A673 (cell line): Measurements from ENCODE around the gene ADGRB2. TPM values are rescaled to one million over a fixed set of nuclear protein-coding genes. Genes with fewer than 3 reads are reported as not detected.

Source experiments
- BruUV-seq: library from RNA; stranded (reverse); fragments of 400-500 nt; replicated peaks from 2 replicates; lab custom pipeline; 2021; lab: Mats Ljungman, UMichigan
- CTCF ChIA-PET: fragments of 300-600 bp; sonication (Branson Sonifier 250); formaldehyde crosslinking; loops from one replicate; lab custom pipeline; 2022; ENCODE audit warnings: antibody characterized with exemption; lab: Charles Lee
- POLR2A ChIA-PET: fragments of 300-600 bp; sonication (Branson Sonifier 250); formaldehyde crosslinking; loops from one replicate; lab custom pipeline; 2022; ENCODE audit warnings: antibody characterized with exemption; ENCODE audit not compliant: low non-redundant PET; lab: Charles Lee
- DNase-seq: peaks from one replicate; pipeline ENCODE4 v3.0.0-alpha.2; 2015; ENCODE audit warnings: low spot score
- H3K27ac ChIP-seq: fragments of 200-600 bp; sonication (generic); 2 replicates; pipeline ENCODE4 v1.5.1; 2016; ENCODE audit warnings: mixed run types, low read depth, mild to moderate bottlenecking, mixed read lengths, antibody characterized with exemption, low read length; ENCODE audit not compliant: poor library complexity, severe bottlenecking
- H3K27me3 ChIP-seq: fragments of 200-600 bp; sonication (generic); replicated peaks from 2 replicates; pipeline ENCODE4 v1.6.1; 2017; ENCODE audit warnings: mixed run types, low read depth, mild to moderate bottlenecking, mixed read lengths, antibody characterized with exemption, low read length; ENCODE audit not compliant: insufficient read depth, poor library complexity
- H3K36me3 ChIP-seq: fragments of 200-600 bp; sonication (generic); 2 replicates; pipeline ENCODE4 v1.6.1; 2016; ENCODE audit warnings: mixed run types, mild to moderate bottlenecking, mixed read lengths, antibody characterized with exemption, low read length; ENCODE audit not compliant: insufficient read depth, poor library complexity, severe bottlenecking
- H3K4me1 ChIP-seq: fragments of 200-600 bp; sonication (generic); 2 replicates; pipeline ENCODE4 v1.6.1; 2017; ENCODE audit warnings: mixed run types, mild to moderate bottlenecking, mixed read lengths, antibody characterized with exemption, low read length; ENCODE audit not compliant: insufficient read depth, poor library complexity, severe bottlenecking
- H3K4me3 ChIP-seq: fragments of 200-600 bp; sonication (generic); 2 replicates; pipeline ENCODE4 v1.5.1; 2016; ENCODE audit warnings: low read depth, mixed run types, mild to moderate bottlenecking, mixed read lengths, low read length; ENCODE audit not compliant: poor library complexity, severe bottlenecking
- H3K9me3 ChIP-seq: fragments of 200-600 bp; sonication (generic); 2 replicates; pipeline ENCODE4 v1.6.1; 2016; ENCODE audit warnings: mixed run types, low read depth, mild to moderate bottlenecking, mixed read lengths, antibody characterized with exemption, low read length; ENCODE audit not compliant: poor library complexity, severe bottlenecking
- EZH2 ChIP-seq: fragments of 200-600 bp; sonication (generic); IDR thresholded peaks from 2 replicates; pipeline ENCODE4 v1.6.1; 2017; ENCODE audit warnings: borderline replicate concordance, low read depth, mild to moderate bottlenecking, mixed read lengths, antibody characterized with exemption, low read length; ENCODE audit not compliant: poor library complexity, severe bottlenecking
- intact Hi-C: fragments of 100-400 bp; cut with micrococcal nuclease; formaldehyde crosslinking; loops from one replicate; pipeline ENCODE4 v1.10.0; 2022; ENCODE audit not compliant: unreplicated experiment
- total RNA-seq: library from RNA; stranded (reverse); gene quantifications from 2 replicates; pipeline ENCODE4 v1.2.3, GENCODE V29; 2021
- TF ChIP-seq, protein P1 (sequence below): fragments of 300-800, 200-600 bp; sonication (generic); conservative IDR thresholded peaks from 2 replicates; pipeline ENCODE4 v1.5.1; 2017; ENCODE audit warnings: low read depth, mild to moderate bottlenecking, antibody characterized with exemption, low read length, moderate library complexity, mixed read lengths

Gene ADGRB2
- total RNA-seq, 1 experiment from 2014 or later: 5.9 TPM

DNA sequence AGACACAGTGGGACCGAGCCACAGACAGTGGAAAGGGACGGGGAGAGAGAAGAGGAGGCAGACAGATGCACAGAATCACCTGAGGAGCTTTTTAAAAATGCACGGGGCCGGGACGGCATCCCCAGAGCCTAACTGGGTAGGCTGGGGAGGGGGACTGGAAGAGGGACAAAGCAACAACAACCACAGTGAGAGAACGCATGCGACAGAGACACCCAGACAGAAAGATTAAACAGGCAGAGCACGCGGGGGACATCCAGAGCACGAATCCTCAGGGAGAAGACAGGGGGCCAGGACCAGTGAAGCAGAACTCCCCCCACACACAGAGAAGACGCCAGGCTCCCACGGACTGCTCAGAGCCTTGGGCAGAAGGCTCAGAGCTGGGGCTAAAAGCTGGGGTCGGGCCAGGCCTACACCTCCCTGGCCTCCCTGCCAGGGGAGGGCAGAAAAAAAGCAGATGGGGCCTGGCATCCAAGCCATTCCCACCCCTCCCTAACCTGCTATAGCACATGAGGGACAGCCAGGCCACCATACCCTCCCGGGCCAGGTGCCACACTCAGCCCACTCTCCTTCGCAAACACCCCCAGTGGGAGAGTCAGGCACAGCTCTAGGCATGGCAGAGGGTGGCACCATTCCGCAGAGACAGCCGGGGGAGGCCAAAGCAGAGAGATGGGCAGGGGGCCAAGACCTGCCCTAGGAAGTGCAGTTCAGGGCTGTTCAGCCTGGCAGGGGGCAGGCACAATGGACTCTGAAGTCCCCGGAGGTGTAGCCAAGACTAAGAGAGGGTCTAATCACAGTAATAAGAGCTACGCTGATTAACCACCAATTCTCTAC lies 30.5 kb downstream of the ADGRB2 start:
- Histone ChIP-seq H3K27me3 (no peaks in the 10 kb centered on the region), H3K4me1 (peaks cover 7% of the 10 kb centered on the region), H3K36me3 (no peaks in the 10 kb centered on the region), H3K27ac (no peak overlapping the region), H3K4me3 (no peak overlapping the region), H3K9me3 (no peaks in the 10 kb centered on the region)
- POLR2A ChIA-PET: interaction anchor here (0.5 kb wide), 1 partner anchor 1172 kb away, joined by 4 read pairs; no protein-coding TSS in a partner anchor
- CTCF ChIA-PET: no interaction called here
- intact Hi-C loops: no loop called here
- no TSS peak for BruUV-seq
- DNase-seq: no peak
- no peak for TF ChIP-seq EZH2
- TF ChIP-seq, protein P1, sequence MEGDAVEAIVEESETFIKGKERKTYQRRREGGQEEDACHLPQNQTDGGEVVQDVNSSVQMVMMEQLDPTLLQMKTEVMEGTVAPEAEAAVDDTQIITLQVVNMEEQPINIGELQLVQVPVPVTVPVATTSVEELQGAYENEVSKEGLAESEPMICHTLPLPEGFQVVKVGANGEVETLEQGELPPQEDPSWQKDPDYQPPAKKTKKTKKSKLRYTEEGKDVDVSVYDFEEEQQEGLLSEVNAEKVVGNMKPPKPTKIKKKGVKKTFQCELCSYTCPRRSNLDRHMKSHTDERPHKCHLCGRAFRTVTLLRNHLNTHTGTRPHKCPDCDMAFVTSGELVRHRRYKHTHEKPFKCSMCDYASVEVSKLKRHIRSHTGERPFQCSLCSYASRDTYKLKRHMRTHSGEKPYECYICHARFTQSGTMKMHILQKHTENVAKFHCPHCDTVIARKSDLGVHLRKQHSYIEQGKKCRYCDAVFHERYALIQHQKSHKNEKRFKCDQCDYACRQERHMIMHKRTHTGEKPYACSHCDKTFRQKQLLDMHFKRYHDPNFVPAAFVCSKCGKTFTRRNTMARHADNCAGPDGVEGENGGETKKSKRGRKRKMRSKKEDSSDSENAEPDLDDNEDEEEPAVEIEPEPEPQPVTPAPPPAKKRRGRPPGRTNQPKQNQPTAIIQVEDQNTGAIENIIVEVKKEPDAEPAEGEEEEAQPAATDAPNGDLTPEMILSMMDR: no peak

DNA sequence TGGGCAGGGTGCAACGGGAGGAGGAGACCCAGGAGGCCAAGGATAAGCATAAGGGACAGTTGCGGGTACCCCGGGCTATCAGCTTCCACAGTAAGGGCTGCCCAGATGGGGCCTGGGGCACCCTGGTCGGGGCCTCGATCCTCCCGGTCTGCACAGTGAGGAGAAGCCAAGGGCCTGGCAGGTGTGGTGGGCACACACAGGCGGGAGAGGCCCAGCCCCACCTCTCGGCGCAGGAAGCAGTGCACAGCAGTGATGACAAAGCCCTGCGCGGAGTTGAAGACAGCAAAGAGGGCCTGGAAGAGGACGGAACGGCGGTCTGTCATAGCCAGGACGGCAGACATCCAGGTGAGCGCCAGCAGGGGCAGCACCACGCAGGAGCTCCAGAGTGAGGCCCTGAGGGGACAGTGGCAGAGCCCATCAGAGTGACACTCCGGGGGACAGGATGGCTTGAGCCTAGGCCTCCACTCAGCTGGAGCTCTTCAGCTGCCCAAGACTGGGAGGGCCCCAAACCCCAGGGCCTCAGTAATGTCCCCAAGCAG lies 31.3 kb downstream of the ADGRB2 start:
- Histone ChIP-seq H3K36me3 (no peaks in the 10 kb centered on the region), H3K27ac (no peak overlapping the region), H3K27me3 (no peaks in the 10 kb centered on the region), H3K4me1 (peaks cover 7% of the 10 kb centered on the region), H3K9me3 (no peaks in the 10 kb centered on the region), H3K4me3 (no peak overlapping the region)
- no peak for DNase-seq
- intact Hi-C loops: no loop called here
- TF ChIP-seq EZH2: no peak
- TF ChIP-seq, protein P1: no peak
- ChIA-PET CTCF (no interaction called here), POLR2A (no interaction called here)
- no TSS peak for BruUV-seq

DNA sequence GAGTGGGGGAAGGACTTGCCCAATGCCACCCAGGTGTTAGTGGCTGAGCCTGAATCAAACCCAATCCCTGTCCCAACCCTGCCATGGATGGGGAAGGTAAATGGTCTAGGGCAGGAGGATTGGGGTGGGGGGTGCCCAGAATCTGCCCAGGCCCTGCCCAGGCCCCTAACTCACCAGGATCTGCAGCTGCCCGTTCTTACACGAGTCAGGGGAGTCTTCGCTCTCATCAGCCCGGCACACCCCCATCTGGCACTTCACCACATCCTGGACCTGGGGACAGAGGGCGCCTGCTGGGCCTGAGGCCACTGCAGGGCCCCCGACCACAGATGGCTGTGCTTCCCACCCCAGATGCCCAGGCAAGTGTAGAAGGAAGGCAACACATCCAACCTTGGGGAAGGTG lies 31.8 kb downstream of the ADGRB2 start:
- CTCF ChIA-PET: no interaction called here

More for the DNA sequence above, 31.8 kb downstream of the ADGRB2 start:
- no peak for TF ChIP-seq EZH2
- TF ChIP-seq, protein P1: no peak
- no peaks in the 10 kb centered on the region for H3K36me3 ChIP-seq
- no peak overlapping the region for H3K27ac ChIP-seq
- no peak for DNase-seq
- POLR2A ChIA-PET: no interaction called here
- H3K4me3 ChIP-seq: no peak overlapping the region
- no peaks in the 10 kb centered on the region for H3K27me3 ChIP-seq
- no TSS peak for BruUV-seq
- intact Hi-C loops: no loop called here
- no peaks in the 10 kb centered on the region for H3K9me3 ChIP-seq
- peaks cover 7% of the 10 kb centered on the region for H3K4me1 ChIP-seq
